HG03442 (cell line): ENCODE results near the gene CCDC102B.
A peak's percentile ranks its signal among the peaks of the same experiment; 100 is the strongest.

ENCODE experiments used
- ATAC-seq: cut with Tn5 transposase; IDR thresholded peaks from one replicate; pipeline ENCODE4 v1.9.1; 2021; ENCODE audit warnings: mild to moderate bottlenecking, moderate library complexity; ENCODE audit not compliant: unreplicated experiment

Gene CCDC102B

GRCh38 chr18:69067048-69067447, 269.2 kb downstream of the CCDC102B start:
- no peak for ATAC-seq

- no peak for ATAC-seq
These were observed 273.8 kb downstream of the CCDC102B start for GRCh38 chr18:69071680-69072079.

GRCh38 chr18:69081846-69082245, 284.0 kb downstream of the CCDC102B start:
- no peak for ATAC-seq

DNA sequence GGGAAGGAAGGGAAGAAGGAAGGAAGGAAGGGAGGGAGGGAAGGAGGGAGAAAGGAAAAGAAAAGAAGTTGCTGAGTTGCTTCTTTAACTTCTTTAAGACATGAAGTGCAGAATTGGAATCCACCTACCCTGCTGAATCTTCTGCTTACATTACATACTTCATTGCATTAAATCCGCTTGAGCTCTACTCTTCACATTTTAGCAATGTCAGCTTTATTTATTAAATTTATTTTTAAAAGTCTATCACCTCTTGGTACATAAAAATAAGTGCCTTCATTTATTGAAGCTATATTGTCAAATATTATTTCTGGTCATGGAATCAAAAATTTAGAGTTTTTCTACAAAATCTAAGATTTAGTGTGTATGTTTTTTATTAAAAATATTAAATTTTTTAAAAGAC, 284.6 kb downstream of the CCDC102B start:
- ATAC-seq = no peak

DNA sequence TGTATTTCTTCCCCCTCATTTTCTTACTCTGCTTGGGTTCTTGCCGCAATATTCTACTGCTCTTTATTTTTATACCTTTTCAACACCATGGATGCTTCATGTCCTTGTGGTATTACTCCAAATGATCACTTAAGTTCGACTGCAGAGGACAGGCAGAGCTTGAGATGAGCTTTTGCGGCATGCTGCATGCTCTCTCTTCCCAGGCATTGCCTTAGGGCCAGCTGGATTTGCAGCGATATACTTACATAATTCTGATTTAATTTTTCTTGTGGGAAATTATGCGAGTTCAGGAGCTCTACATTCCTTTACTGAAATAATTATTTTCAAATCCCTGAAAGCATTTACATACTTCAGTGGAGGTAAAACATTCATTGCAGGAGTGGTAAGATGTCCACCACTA, 288.1 kb downstream of the CCDC102B start:
- ATAC-seq = no peak

GRCh38 chr18:69088973-69089372, 291.1 kb downstream of the CCDC102B start:
- ATAC-seq = no peak

GRCh38 chr18:69097349-69097748, 299.5 kb downstream of the CCDC102B start:
- peak; percentile 88 for ATAC-seq

DNA sequence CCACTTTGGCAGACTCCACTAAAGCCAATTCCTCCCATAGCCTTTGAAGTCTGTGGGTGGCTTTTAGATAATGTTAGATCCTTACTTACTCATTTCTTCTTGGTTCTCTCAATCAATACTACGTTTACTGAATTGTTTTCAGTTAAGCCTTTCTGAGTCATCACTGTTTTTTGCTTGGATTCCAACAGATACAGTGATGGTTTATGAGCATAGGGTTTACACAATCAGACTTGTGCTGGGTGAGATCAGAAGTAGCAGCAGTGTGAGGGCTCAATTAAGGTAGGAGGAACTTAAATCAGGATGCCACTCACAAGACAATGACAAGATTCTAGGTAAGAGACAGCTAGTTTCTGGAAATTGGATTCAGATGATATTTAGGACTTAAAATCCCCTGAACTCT, 305.1 kb downstream of the CCDC102B start:
- no peak for ATAC-seq
